Measurements from ENCODE around the gene WHAMM.

The WHAMM gene

GRCh38 chr15:82881747-82882146 is 72.3 kb downstream of the WHAMM start:
- DNase-seq = no peak
- H3K9me3 Mint-ChIP-seq = peaks cover 4% of the 10 kb centered on the region

GRCh38 chr15:82882273-82882928 is 73.0 kb downstream of the WHAMM start:
- no peak overlapping the region for H3K4me3 Mint-ChIP-seq
- TF ChIP-seq CTCF (IDR thresholded peaks at IDR 0.05) = no peak
- DNase-seq = no peak
- no peaks in the 10 kb centered on the region for H3K4me1 Mint-ChIP-seq
- H3K27ac Mint-ChIP-seq = no peak overlapping the region
- H3K27me3 Mint-ChIP-seq (ENCODE audit: low read depth, poor library complexity) = peaks cover 4% of the 10 kb centered on the region
- peaks cover 4% of the 10 kb centered on the region for H3K9me3 Mint-ChIP-seq
- peaks cover 6% of the 10 kb centered on the region for H3K36me3 Mint-ChIP-seq (ENCODE audit: low read depth)

More at GRCh38 chr15:82881747-82882146, 72.3 kb downstream of the WHAMM start:
- Mint-ChIP-seq H3K27ac (no peak overlapping the region), H3K4me1 (no peaks in the 10 kb centered on the region), H3K36me3 (ENCODE audit: low read depth) (peaks cover 6% of the 10 kb centered on the region), H3K4me3 (no peak overlapping the region), H3K27me3 (ENCODE audit: low read depth, poor library complexity) (peaks cover 4% of the 10 kb centered on the region)
- TF ChIP-seq CTCF (IDR thresholded peaks at IDR 0.05) = no peak

All from nephron progenitor cell (in vitro differentiated cells).